ENCODE measurements around the gene TRAF2. TPM values are rescaled to one million over a fixed set of nuclear protein-coding genes. Genes with fewer than 3 reads are reported as not detected.

TRAF2 gene
- total and polyA plus RNA-seq, 2 of the 13 experiments (the other 11 are each of a cell fraction or from before 2014, with no cell fraction given): 12.4 to 13.6 TPM

GRCh38 chr9:136882109-136882946 is 4.0 kb upstream of the TRAF2 start (continued):
- no peak; the same call in none of the 2 replicates for TF ChIP-seq ZNF605 (CRISPR knock-in tag; IDR thresholded peaks at IDR 0.05)
- TF ChIP-seq, protein P1, sequence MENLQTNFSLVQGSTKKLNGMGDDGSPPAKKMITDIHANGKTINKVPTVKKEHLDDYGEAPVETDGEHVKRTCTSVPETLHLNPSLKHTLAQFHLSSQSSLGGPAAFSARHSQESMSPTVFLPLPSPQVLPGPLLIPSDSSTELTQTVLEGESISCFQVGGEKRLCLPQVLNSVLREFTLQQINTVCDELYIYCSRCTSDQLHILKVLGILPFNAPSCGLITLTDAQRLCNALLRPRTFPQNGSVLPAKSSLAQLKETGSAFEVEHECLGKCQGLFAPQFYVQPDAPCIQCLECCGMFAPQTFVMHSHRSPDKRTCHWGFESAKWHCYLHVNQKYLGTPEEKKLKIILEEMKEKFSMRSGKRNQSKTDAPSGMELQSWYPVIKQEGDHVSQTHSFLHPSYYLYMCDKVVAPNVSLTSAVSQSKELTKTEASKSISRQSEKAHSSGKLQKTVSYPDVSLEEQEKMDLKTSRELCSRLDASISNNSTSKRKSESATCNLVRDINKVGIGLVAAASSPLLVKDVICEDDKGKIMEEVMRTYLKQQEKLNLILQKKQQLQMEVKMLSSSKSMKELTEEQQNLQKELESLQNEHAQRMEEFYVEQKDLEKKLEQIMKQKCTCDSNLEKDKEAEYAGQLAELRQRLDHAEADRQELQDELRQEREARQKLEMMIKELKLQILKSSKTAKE (CRISPR knock-in tag; IDR thresholded peaks at IDR 0.05; ENCODE audit: borderline replicate concordance): peak; percentile 84
- no peak for TF ChIP-seq PCBP1 (IDR thresholded peaks at IDR 0.05; ENCODE audit: borderline replicate concordance, low read depth, low read length)
- TF ChIP-seq, protein P2, sequence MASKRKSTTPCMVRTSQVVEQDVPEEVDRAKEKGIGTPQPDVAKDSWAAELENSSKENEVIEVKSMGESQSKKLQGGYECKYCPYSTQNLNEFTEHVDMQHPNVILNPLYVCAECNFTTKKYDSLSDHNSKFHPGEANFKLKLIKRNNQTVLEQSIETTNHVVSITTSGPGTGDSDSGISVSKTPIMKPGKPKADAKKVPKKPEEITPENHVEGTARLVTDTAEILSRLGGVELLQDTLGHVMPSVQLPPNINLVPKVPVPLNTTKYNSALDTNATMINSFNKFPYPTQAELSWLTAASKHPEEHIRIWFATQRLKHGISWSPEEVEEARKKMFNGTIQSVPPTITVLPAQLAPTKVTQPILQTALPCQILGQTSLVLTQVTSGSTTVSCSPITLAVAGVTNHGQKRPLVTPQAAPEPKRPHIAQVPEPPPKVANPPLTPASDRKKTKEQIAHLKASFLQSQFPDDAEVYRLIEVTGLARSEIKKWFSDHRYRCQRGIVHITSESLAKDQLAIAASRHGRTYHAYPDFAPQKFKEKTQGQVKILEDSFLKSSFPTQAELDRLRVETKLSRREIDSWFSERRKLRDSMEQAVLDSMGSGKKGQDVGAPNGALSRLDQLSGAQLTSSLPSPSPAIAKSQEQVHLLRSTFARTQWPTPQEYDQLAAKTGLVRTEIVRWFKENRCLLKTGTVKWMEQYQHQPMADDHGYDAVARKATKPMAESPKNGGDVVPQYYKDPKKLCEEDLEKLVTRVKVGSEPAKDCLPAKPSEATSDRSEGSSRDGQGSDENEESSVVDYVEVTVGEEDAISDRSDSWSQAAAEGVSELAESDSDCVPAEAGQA (IDR thresholded peaks at IDR 0.05; ENCODE audit: low read depth): peak; percentile 74; the same call in 1 of the 2 replicates
- TF ChIP-seq, protein P2 (CRISPR knock-in tag; IDR thresholded peaks at IDR 0.05; ENCODE audit: borderline replicate concordance): no peak
- peak; percentile 85; the same call in 1 of the 2 replicates for TF ChIP-seq FOXK1 (CRISPR knock-in tag; IDR thresholded peaks at IDR 0.05; ENCODE audit: borderline replicate concordance, low read depth)
- no peak for TF ChIP-seq ZNF207 (IDR thresholded peaks at IDR 0.05; ENCODE audit: borderline replicate concordance)
- no peak; the same call in 1 of the 2 replicates for TF ChIP-seq LCORL (IDR thresholded peaks at IDR 0.05)
- peak; percentile 88 for TF ChIP-seq LCORL (CRISPR knock-in tag; IDR thresholded peaks at IDR 0.05)
- TF ChIP-seq NFKBIZ (CRISPR knock-in tag; IDR thresholded peaks at IDR 0.05): peak; percentile 79; the same call in 1 of the 2 replicates
- TF ChIP-seq SAP130 (CRISPR knock-in tag; IDR thresholded peaks at IDR 0.05; ENCODE audit: low read depth): peak; percentile 99
- TF ChIP-seq NR0B2 (CRISPR knock-in tag; IDR thresholded peaks at IDR 0.05): peak; percentile 51; the same call in 1 of the 2 replicates
- TF ChIP-seq ZNF543 (CRISPR knock-in tag; IDR thresholded peaks at IDR 0.05): peak; percentile 90
- no peak for TF ChIP-seq AHR (CRISPR knock-in tag; IDR thresholded peaks at IDR 0.05)
- 0 out of 2 replicates have a peak, but pooled peaks have one; percentile 56 for TF ChIP-seq ZNF329 (CRISPR knock-in tag; IDR thresholded peaks at IDR 0.05; ENCODE audit: low read depth)
- TF ChIP-seq ZNF235 (CRISPR knock-in tag; IDR thresholded peaks at IDR 0.05; ENCODE audit: borderline replicate concordance): no peak
- no peak; the same call in 1 of the 2 replicates for TF ChIP-seq ISL2 (CRISPR knock-in tag; IDR thresholded peaks at IDR 0.05)
- TF ChIP-seq KLF12 (CRISPR knock-in tag; IDR thresholded peaks at IDR 0.05; ENCODE audit: borderline replicate concordance): 0 out of 2 replicates have a peak, but pooled peaks have one; percentile 23
- no peak for TF ChIP-seq RBM22 (optimal IDR thresholded peaks at IDR 0.05; ENCODE audit: low read length)
- peak; percentile 95 for TF ChIP-seq ONECUT2 (CRISPR knock-in tag; IDR thresholded peaks at IDR 0.05)
